Coronary artery (tissue), 2 donors: ENCODE results near the gene GFRA4.
"Not testable (repeated sequence)": the region's sequence is repeated elsewhere in the genome, so short reads cannot be mapped to it uniquely, and the experiment has no call there.

Experiments used
- DNase-seq: peaks from one replicate; pipeline ENCODE4 v3.0.0-alpha.2; 2017; ENCODE audit warnings: low spot score
- H3K27ac ChIP-seq, 2 donors: fragments of 200-600 bp; sonication (generic); one replicate each; pipeline ENCODE4 v1.5.1; 2016 to 2019
- H3K4me3 ChIP-seq: fragments of 200-600 bp; sonication (generic); 2 replicates; pipeline ENCODE4 v1.5.1; 2016; ENCODE audit warnings: mild to moderate bottlenecking, moderate library complexity
- TF ChIP-seq, protein P1 (sequence below): fragments of 200-600 bp; sonication (generic); IDR thresholded peaks from one replicate; pipeline ENCODE4 v1.5.1; 2019; ENCODE audit warnings: antibody characterized with exemption

The GFRA4 gene

DNA sequence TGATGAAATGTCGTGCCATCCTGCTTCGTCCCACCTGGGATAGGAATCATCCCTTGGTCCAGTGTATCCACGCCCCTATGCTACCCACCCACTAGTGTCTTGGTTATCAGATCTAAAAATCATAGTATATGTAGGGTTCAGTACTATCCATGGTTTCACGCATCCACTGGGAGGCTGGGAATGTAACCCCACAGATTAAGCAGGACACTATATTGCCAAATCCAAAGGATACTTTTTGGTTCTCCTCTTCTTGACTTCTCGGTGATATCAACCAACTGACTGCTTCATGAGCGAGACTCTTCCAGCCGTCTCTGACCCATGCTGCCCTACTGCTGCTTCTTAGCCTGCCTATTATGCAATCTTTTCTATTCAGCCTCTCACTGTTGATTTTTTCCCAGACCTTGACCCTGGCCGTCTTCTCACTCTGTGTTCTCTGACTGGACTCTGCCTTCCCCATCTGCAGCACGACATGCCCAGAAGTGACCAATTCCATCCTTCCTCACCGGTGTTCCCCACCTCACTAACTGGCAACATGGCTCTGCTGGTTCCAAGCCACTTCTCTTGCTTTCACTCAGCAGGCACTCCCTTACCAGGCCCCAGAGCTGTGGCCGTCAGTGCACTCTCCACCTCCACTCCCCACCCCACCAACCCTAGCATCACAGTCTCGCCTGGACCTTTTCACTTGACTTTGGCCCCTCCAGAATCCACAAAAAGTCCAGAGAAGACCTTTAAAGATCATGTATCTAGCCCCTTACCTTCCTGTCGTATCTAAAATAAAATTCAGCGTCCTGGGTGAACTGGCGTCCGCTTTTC lies 34.5 kb downstream of the GFRA4 start:
- TF ChIP-seq, protein P1, sequence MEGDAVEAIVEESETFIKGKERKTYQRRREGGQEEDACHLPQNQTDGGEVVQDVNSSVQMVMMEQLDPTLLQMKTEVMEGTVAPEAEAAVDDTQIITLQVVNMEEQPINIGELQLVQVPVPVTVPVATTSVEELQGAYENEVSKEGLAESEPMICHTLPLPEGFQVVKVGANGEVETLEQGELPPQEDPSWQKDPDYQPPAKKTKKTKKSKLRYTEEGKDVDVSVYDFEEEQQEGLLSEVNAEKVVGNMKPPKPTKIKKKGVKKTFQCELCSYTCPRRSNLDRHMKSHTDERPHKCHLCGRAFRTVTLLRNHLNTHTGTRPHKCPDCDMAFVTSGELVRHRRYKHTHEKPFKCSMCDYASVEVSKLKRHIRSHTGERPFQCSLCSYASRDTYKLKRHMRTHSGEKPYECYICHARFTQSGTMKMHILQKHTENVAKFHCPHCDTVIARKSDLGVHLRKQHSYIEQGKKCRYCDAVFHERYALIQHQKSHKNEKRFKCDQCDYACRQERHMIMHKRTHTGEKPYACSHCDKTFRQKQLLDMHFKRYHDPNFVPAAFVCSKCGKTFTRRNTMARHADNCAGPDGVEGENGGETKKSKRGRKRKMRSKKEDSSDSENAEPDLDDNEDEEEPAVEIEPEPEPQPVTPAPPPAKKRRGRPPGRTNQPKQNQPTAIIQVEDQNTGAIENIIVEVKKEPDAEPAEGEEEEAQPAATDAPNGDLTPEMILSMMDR, result no peak
- DNase-seq, result no peak
- H3K4me3 ChIP-seq, result no peak overlapping the region
- no peak overlapping the region for H3K27ac ChIP-seq

DNA sequence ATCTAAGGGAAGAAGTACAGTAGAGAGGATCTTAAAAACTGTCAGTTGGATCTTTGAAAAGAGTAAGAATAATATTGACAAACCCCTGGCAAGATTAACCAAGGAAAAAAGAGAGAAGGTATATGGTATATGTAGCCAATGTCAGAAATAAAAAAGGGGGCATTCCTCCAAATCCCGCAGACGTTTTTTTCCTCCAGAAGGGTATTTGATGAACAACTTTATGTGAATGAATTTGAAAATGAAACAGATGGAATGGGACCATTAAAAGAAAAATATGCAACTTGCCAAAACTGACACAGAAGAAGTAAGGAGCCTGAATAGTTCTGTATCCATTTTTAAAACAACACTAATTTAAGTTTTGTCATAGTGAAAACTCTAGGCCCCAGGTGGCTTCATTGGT lies 35.7 kb downstream of the GFRA4 start:
- DNase-seq, result no peak
- no peak overlapping the region for H3K4me3 ChIP-seq
- TF ChIP-seq, protein P1, result no peak
- no peak overlapping the region for H3K27ac ChIP-seq

DNA sequence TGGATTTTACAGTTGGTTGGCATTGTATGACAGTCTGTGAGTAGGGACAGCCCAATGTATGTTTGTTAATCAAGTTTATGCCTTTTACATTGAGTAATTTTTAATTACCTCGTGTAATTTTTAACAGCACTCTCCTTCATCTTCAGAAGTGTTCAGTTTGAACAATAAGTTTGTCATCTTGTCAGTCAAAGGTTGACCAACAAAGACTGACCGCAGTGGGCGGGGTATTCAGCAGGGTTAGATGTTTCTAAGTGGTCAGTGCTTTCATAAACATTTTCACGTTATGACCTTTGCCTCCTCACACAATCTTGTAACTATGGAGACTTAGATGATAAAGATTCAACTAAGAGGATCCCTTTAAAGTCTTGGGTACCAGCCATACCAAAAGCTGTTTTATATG lies 40.8 kb downstream of the GFRA4 start:
- H3K27ac ChIP-seq, result no peak overlapping the region
- no peak for DNase-seq
- no peak overlapping the region for H3K4me3 ChIP-seq
- TF ChIP-seq, protein P1, result no peak

DNA sequence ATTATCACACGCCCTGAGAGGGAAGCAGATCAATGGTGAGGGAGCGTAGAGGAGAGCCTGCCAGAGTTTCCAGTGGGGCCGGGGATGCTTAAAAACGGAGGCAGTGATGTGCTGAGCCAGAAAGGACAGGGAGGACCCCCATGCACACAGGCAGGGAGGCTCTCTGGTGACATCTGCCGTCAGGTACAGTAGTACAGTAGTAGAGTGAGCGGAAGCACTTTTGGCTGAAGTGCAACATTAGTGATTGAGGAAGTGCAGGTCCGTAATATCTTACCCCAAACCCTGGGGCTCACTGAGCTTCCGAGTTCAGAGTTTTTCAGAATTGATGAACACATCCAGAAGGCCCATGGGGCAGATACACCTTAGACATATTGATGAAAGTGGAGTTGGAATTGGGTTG lies 42.1 kb downstream of the GFRA4 start:
- TF ChIP-seq, protein P1, result no peak

DNA sequence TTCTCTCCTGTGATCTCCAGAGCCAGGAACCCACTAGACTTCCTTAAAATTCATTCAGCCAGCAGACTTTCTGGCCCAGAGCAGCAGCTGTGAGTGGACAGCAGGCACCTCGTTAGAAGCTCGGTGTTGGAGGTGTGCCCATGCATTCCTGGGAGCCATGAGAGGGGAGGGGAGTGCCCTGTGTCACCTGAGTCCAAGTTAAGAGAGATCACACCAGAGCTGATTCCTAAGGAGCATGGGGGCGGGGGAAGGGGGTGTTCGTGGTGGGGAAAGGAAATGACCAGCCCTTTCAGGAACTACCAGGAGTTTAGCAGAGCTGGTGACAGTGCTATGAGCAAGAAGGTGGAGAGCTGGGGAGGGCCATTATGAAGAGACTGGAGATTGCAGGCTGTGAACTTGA lies 46.9 kb downstream of the GFRA4 start:
- H3K4me3 ChIP-seq, result no peak overlapping the region
- no peak for DNase-seq
- TF ChIP-seq, protein P1, result no peak
- no peak overlapping the region for H3K27ac ChIP-seq

More for the DNA sequence above, 42.1 kb downstream of the GFRA4 start:
- no peak for DNase-seq
- Histone ChIP-seq H3K4me3 (no peak overlapping the region), H3K27ac (no peak overlapping the region)

DNA sequence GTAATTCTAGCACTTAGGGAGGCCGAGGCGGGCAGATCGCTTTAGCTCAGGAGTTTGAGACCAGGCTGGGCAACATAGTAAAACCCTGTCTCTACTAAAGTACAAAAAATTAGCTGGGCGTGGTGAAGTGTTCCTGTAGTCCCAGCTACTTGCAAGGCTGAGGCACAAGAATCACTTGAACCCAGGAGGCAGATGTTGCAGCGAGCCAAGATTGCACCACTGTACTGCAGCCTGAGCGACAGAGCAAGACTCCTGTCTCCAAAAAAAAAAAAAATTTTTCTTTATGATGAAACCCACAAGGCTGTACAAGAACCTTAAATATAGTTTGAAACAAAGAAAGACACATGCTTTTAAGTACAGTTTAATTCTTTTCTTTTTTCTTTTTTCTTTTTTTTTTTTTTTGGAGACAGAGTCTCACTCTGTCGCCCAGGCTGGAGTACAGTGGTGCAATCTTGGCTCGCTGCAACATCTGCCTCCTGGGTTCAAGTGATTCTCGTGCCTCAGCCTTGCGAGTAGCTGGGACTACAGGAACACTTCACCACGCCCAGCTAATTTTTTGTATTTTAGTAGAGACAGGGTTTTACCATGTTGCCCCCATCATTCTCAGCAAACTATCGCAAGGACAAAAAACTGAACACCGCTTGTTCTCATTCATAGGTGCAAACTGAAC lies 47.9 kb downstream of the GFRA4 start:
- H3K27ac ChIP-seq, H3K4me3 ChIP-seq, DNase-seq: not testable (repeated sequence)

DNA sequence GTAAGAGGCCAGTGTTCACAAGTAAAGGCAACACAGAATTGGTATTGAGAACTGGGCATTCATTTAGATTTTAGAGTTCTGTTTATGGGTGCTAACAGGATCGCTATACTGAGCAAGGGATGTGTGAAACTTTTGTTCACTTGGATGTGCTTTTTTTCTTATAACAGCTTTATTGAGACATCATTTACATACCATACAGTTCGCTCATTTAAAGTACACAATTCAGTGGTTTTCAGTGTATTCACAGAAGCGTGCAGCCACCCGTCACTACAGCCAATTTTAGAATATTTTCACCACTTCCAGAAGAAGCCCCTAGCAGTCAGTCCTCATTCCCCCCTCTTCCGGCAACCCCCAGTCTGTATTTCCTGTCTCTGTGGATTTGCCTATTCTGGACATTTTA lies 48.7 kb downstream of the GFRA4 start:
- no peak for DNase-seq
- Histone ChIP-seq H3K4me3 (no peak overlapping the region), H3K27ac (no peak overlapping the region)
- TF ChIP-seq, protein P1, result no peak
